Measurements from ENCODE around the gene INVS. TPM values are rescaled to one million over a fixed set of nuclear protein-coding genes. Genes with fewer than 3 reads are reported as not detected.
"Not testable (repeated sequence)": the region's sequence is repeated elsewhere in the genome, so short reads cannot be mapped to it uniquely, and the experiment has no call there.

The INVS gene
- total and polyA plus RNA-seq, 11 donors, result 2.5 to 10.4 (median 7.4) TPM

- TF ChIP-seq POLR2A (IDR thresholded peaks at IDR 0.05), result no peak
- Histone ChIP-seq H3K27ac (no peak overlapping the region), H3K36me3 (peaks cover 0 to 58% (median 28%) of the 10 kb centered on the region in 9 donors), H3K27me3 (no peaks in the 10 kb centered on the region), H3K9me3 (peaks cover 0 to 16% (median 2%) of the 10 kb centered on the region in 12 donors), H3K4me1 (no peaks in the 10 kb centered on the region), H3K4me3 (no peak overlapping the region)
- WGBS, 4 donors, result 95 to 98% (median 97%) methylated on average over 3 of the region's 3 CpGs
- ATAC-seq (no peak), DNase-seq (no peak)
- intact Hi-C loops (cut with DNase I), result loop anchor here in 3 of 10 donors (10.0 kb wide), 2 partner anchors 415 to 1045 kb away; no protein-coding TSS in a partner anchor
Measured at GRCh38 chr9:100229561-100229960, 130.5 kb downstream of the INVS start.

GRCh38 chr9:100236986-100237385 is 137.9 kb downstream of the INVS start:
- ATAC-seq; H3K4me1 ChIP-seq; H3K27ac ChIP-seq; H3K4me3 ChIP-seq; H3K27me3 ChIP-seq; intact Hi-C loops (cut with DNase I); DNase-seq: not testable (repeated sequence)
- Histone ChIP-seq H3K36me3 (peaks cover 0 to 35% (median 15%) of the 10 kb centered on the region in 9 donors), H3K9me3 (peaks cover 0 to 18% (median 3%) of the 10 kb centered on the region in 12 donors)
- WGBS, 4 donors, result 95 to 98% (median 98%) methylated on average over 7 of the region's 7 CpGs

GRCh38 chr9:100240512-100240911 is 141.5 kb downstream of the INVS start:
- WGBS, 4 donors, result 67 to 72% (median 70%) methylated on average over 2 of the region's 2 CpGs

GRCh38 chr9:100267211-100267610 is 168.2 kb downstream of the INVS start:
- no peak overlapping the region for H3K27ac ChIP-seq
- H3K4me1 ChIP-seq, result no peaks in the 10 kb centered on the region
- WGBS, 4 donors, result 97 to 99% (median 98%) methylated on average over 3 of the region's 3 CpGs
- no peak overlapping the region for H3K4me3 ChIP-seq
- intact Hi-C loops (cut with DNase I), result no loop called here
- H3K9me3 ChIP-seq, result no peaks in the 10 kb centered on the region
- TF ChIP-seq POLR2A (IDR thresholded peaks at IDR 0.05), result no peak
- TF ChIP-seq CTCF (IDR thresholded peaks at IDR 0.05), result no peak
- no peak for ATAC-seq
- H3K36me3 ChIP-seq, result peaks cover 0 to 40% (median 22%) of the 10 kb centered on the region in 9 donors
- no peak for DNase-seq
- no peaks in the 10 kb centered on the region for H3K27me3 ChIP-seq

More at GRCh38 chr9:100240512-100240911, 141.5 kb downstream of the INVS start:
- Histone ChIP-seq H3K27ac (no peak overlapping the region), H3K4me3 (no peak overlapping the region), H3K9me3 (peaks cover 0 to 4% (median 0%) of the 10 kb centered on the region in 12 donors), H3K36me3 (peaks cover 0 to 52% (median 39%) of the 10 kb centered on the region in 9 donors), H3K27me3 (no peaks in the 10 kb centered on the region), H3K4me1 (no peaks in the 10 kb centered on the region)
- TF ChIP-seq POLR2A (IDR thresholded peaks at IDR 0.05), result no peak
- no peak for TF ChIP-seq CTCF (IDR thresholded peaks at IDR 0.05)
- intact Hi-C loops (cut with DNase I), result no loop called here
- ATAC-seq (no peak), DNase-seq (no peak)

GRCh38 chr9:100268271-100268670 is 169.2 kb downstream of the INVS start:
- Histone ChIP-seq H3K36me3 (peaks cover 0 to 48% (median 25%) of the 10 kb centered on the region in 9 donors), H3K27ac (no peak overlapping the region), H3K4me1 (no peaks in the 10 kb centered on the region), H3K9me3 (no peaks in the 10 kb centered on the region), H3K27me3 (no peaks in the 10 kb centered on the region), H3K4me3 (no peak overlapping the region)
- 94 to 96% (median 95%) methylated on average over 4 of the region's 4 CpGs for WGBS, 4 donors
- DNase-seq (no peak), ATAC-seq (no peak)
- TF ChIP-seq CTCF (IDR thresholded peaks at IDR 0.05) (no peak), POLR2A (IDR thresholded peaks at IDR 0.05) (no peak)
- intact Hi-C loops (cut with DNase I), result no loop called here

Measured in heart left ventricle (tissue), 16 donors.